Putamen (tissue), 1 donor: Measurements from ENCODE around the gene ARMC9.
"Not testable (repeated sequence)": the region's sequence is repeated elsewhere in the genome, so short reads cannot be mapped to it uniquely, and the experiment has no call there.

ENCODE experiments used
- DNase-seq: peaks from one replicate; pipeline ENCODE4 v3.0.0-alpha.2; 2016; ENCODE audit warnings: low spot score

ARMC9 gene

GRCh38 chr2:231183851-231184250 lies 14.6 kb upstream of the ARMC9 start:
- no peak for DNase-seq

GRCh38 chr2:231184319-231184718 lies 14.1 kb upstream of the ARMC9 start:
- DNase-seq, result no peak

GRCh38 chr2:231185050-231185725 lies 13.2 kb upstream of the ARMC9 start:
- DNase-seq, result no peak

- no peak for DNase-seq
These were observed 12.5 kb upstream of the ARMC9 start for GRCh38 chr2:231185886-231186285.

DNA sequence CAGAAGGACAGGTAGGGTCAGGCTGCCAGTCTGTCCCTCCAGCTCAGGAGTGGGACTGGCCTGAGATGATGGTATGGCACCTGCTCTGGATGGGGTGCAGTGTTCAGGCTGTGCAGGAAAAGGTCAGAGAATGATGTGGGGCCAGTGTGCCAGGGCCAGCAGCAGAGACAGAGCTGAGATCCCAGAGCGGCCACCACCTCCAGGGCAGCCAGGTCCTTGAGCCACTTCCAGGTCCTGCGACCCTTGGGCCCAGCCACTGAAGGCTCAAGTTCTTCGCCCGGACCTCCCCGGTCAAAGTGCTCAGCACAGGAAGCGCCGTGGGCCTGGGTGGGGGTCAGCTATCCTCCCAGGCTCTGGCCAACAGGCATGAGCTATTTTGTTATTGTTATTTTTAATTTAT lies 12.1 kb upstream of the ARMC9 start:
- no peak for DNase-seq

GRCh38 chr2:231187736-231188505 lies 10.5 kb upstream of the ARMC9 start:
- no peak for DNase-seq

DNA sequence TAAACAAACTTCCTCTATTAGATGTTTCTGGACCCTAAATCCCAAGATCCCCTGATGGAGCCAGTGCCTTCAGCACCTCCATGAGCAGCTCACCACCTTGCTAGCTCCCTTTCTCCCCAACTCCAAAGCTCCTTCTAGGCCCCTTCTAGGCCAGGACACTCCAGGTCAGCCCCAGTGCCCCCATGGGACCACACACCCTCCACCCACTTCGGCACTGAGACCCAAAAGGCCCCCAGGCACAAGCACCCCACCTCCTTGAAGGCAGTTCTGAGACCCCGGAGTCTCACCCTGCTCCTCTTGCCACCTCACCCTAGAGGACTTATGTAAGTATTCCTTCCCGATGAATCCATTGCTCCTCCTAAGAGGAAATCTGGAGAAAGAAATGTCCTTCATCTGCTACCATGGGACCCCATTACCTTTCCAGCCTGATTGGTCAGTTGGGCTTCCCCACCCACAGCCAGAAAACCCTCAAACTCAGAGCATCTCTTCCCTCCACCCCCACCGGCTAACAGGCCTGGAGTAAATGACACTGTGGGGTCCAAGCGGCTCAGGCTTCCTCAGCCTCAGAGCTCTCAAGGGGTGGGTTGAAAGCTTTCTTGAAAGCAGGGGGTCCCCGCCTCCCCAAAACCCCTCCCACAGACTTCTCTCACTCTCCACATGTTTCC lies 9.8 kb upstream of the ARMC9 start:
- no peak for DNase-seq

GRCh38 chr2:231189171-231189530 lies 9.3 kb upstream of the ARMC9 start:
- no peak for DNase-seq

DNA sequence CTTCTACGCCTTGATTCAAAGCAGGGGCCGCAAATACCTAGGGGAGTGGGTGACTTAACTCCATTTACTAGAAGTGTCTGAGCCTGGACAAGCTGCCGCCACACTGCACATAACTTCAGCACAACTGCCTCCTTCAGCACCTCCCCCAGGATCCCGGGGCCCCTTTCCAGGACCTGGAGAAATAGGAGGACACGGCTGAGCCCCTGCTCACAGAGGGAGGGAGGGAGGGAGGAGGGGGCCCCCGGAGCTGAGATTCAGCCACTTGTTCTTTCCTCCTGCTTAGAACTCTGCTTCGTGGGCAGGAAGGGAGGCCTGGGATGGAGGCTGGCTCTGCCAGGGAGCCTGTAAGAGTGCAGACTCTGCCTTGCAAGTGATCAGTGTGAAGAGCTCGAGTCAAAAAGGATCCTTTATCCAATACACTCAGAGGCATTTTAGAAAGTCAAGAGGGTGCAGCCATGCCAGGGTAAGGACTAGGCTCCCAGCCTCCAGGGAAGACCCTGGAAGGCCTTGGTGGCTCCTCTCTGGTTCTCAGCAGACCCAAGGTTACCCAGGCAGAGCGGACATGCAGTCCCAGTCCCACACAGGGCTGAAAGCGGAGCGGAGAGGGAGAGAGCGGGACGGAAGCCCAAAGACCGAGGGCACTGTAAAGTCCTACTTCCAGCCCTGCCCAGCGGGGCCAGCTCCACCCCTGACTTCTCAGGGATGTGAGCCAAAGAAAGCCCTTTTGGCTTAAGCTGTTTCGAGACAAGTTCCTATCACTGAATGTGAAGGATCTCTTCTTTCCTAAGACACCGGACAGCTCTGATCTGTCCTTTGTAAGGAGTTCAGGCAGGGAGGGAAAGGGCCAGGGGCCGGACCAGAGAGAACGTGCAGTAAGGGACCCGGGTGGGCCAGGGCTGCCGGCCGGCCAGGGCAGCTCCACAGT lies 8.6 kb upstream of the ARMC9 start:
- DNase-seq, result no peak

- no peak for DNase-seq
These were observed 7.8 kb upstream of the ARMC9 start for GRCh38 chr2:231190531-231191197.

DNA sequence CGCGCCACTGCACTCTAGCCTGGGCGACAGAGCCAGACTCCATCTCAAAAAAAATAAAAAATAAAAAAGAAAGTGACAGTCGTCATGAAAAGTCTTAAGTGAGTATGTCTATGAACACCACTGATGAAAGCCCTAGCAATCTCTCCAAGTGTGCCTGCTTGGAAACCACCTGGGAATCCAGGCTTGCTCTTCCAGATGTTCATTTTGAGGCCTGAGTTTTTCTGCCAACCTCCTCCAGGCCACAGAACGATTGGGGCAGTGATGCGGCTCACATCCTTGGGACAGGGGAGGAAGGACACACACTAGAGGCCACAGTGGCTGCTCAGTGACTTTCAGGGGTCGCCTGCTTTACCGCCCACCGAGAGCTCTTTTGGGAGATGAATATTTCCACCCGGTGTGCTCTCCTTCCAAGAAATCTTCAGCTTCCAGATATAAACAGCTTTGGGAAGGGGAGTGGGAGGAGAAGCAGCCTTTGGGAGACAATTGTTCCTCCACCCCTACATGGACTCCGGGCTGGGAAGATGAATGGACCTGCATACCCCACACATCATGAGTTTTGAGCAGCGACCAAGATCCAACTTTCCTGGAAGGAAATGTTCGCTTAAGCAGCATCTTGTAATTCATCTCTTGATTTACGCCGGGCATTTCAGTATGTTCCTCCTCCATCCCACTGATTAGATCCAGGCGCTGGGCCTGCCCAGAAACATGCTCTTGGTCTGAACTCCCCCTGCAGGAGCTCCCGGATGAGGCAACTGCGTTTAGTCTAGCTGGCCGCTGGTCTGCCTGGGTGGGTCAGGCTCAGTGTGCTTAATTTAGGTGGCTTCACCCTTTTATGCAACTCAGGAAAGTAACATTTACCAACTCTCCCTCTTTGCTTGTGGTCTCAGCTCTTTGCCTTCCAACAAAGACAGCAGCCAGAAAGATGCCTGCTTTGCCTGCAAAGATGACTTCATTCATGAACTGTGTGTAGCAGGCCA lies 6.2 kb upstream of the ARMC9 start:
- no peak for DNase-seq

GRCh38 chr2:231193216-231193615 lies 5.2 kb upstream of the ARMC9 start:
- no peak for DNase-seq

- no peak for DNase-seq
These were observed 1.8 kb upstream of the ARMC9 start for GRCh38 chr2:231196592-231196991.

DNA sequence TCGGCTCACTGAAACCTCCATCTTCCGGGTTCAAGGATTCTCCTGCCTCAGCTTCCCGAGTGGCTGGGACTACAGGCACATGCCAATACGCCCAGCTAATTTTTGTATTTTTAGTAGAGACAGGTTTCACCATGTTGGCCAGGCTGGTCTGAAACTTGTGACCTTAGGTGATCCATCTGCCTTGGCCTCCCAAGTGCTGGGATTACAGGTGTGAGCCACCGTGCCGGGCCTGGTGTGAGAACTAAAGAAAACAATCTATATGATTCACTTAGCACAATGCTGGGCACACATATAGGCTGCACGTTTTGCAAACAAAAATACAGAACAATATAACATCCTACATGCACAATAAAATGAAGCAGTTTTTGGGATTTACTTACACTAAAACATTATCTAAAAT lies 1.2 kb upstream of the ARMC9 start:
- not testable (repeated sequence) for DNase-seq

DNA sequence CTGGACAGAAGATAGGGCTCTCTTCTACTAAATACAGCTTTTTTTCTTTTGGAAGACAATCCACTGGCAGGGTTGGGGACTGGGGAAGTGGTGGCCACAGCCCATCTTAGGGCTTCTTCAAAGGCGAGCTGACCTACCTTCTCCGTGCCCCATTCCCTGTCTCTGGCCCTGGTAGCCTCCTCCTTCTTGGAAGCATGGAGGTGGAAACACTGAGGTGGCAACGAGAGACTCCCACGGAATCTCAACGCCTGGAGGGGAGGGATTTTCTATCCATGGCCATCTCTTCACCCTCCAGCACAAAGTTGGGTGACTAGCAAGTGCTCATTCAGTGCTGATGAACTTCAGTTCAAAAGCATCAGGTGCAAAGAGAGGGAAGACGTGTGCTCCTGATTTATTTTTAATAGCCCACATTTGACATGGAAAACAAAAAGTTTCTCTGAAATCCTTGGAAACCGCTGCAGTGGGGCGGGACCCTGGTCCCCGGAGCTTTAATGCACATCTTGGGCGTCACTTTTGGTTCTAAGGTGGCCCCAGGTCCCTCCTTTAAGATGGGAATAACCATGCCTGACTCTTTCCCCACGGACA lies 633 bp upstream of the ARMC9 start:
- DNase-seq, result no peak

GRCh38 chr2:231199219-231199618 lies 788 bp downstream of the ARMC9 start:
- DNase-seq, result no peak

DNA sequence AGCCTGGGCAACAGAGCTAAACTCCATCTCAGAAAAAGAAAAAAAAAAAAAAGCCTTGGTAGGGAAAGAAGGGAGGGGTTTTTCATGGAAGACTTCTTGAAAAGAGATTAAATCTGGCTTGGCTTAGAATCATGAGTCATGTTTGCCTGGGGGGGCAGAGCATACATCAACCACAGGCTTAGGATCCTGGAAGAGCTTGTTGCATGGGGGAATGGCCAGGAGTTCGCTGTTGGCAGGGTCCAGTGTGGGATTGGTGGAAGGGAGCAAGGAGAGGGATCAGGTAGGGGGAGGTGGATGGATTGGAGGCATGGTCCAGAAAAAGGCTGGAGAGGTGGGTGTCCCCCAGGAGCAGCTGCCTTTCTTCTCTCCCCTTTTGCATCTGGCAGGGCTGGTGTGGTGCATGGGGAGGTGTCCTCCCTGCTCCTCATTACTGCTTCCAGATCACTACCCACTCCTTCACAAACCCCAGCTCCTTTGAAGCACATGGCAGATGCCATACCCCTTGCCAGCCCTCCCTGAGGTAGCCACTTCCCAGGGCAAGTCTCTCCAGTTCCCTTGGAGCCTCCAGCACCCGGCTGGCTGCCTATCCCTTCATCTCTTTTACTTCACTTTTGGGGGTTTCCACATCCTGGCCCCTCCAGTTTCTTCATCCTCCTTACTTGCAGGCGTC lies 2.5 kb downstream of the ARMC9 start:
- DNase-seq, result no peak

DNA sequence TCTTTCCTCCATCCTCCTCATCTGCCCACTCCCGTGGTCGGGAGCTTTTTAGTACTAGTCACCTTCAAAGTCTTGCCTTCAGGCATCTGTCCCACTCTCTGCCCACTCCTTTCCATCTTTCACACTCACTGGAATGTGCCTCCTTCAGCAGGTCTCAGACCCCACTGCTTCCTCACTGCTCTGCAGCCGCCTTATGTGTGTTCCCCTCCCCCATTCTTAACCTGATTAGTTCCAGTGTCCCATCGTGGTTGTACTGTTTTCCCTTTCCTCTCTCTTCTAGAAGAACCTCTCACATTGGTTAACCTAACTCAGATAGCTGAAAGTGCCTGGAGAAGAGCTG lies 3.0 kb downstream of the ARMC9 start:
- DNase-seq, result no peak

GRCh38 chr2:231203087-231203486 lies 4.7 kb downstream of the ARMC9 start:
- DNase-seq, result no peak

DNA sequence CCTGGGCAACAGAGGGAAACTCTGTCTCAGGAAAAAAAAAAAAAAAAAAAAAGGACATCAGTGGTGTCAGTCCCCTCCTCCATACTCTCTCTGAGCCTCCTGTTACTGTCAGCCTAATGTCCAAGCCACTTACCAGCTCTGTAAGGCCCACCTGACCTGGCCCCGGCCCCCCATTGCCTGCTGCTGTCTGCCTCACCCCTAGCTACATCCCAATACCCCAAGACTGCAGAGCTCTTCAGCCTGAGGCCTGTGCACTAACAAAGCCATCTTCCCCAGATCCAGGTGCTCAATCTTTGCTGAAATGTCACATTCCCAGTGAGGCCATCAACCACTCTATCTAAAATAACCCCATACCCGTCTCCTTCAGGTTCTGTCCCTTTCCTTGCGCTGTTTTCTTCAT lies 5.7 kb downstream of the ARMC9 start:
- DNase-seq, result no peak
